ENCODE measurements around the gene TRPC4.
A peak's percentile ranks its signal among the peaks of the same experiment; 100 is the strongest.

Gene TRPC4

GRCh38 chr13:37706041-37706440, 163.5 kb downstream of the TRPC4 start:
- TF ChIP-seq CSRNP3 (CRISPR knock-in tag; IDR thresholded peaks at IDR 0.05) (no peak), GLIS3 (CRISPR knock-in tag; IDR thresholded peaks at IDR 0.05) (no peak), CSDC2 (CRISPR knock-in tag; IDR thresholded peaks at IDR 0.05) (no peak), ZC3H10 (CRISPR knock-in tag; IDR thresholded peaks at IDR 0.05) (no peak), ZFP30 (CRISPR knock-in tag; IDR thresholded peaks at IDR 0.05) (no peak), ZNF565 (CRISPR knock-in tag; conservative IDR thresholded peaks at IDR 0.05; ENCODE audit: low read depth) (no peak), ESRRG (CRISPR knock-in tag; IDR thresholded peaks at IDR 0.05) (no peak), ZFP3 (CRISPR knock-in tag; IDR thresholded peaks at IDR 0.05) (no peak), OSR1 (CRISPR knock-in tag; IDR thresholded peaks at IDR 0.05) (no peak), CREB5 (CRISPR knock-in tag; IDR thresholded peaks at IDR 0.05; ENCODE audit: low read depth) (no peak), TSHZ2 (CRISPR knock-in tag; IDR thresholded peaks at IDR 0.05) (no peak), POU6F1 (CRISPR knock-in tag; IDR thresholded peaks at IDR 0.05; ENCODE audit: borderline replicate concordance, low read depth) (no peak), ZNF8 (CRISPR knock-in tag; IDR thresholded peaks at IDR 0.05) (no peak), TCF4 (CRISPR knock-in tag; IDR thresholded peaks at IDR 0.05; ENCODE audit: borderline replicate concordance) (no peak), TOX (CRISPR knock-in tag; IDR thresholded peaks at IDR 0.05; ENCODE audit: borderline replicate concordance) (no peak), PPARA (CRISPR knock-in tag; IDR thresholded peaks at IDR 0.05; ENCODE audit: borderline replicate concordance) (no peak), BACH2 (CRISPR knock-in tag; IDR thresholded peaks at IDR 0.05; ENCODE audit: borderline replicate concordance) (no peak), SNAI2 (CRISPR knock-in tag; IDR thresholded peaks at IDR 0.05) (no peak), PATZ1 (CRISPR knock-in tag; IDR thresholded peaks at IDR 0.05; ENCODE audit: borderline replicate concordance) (no peak), RARB (CRISPR knock-in tag; IDR thresholded peaks at IDR 0.05) (no peak)
- no peak for ATAC-seq

- peak; percentile 73 for ATAC-seq
- TF ChIP-seq CSDC2 (CRISPR knock-in tag; IDR thresholded peaks at IDR 0.05): no peak
- TF ChIP-seq ZC3H10 (CRISPR knock-in tag; IDR thresholded peaks at IDR 0.05): no peak
- no peak for TF ChIP-seq RARB (CRISPR knock-in tag; IDR thresholded peaks at IDR 0.05)
- TF ChIP-seq ZFP3 (CRISPR knock-in tag; IDR thresholded peaks at IDR 0.05): no peak
- TF ChIP-seq ESRRG (CRISPR knock-in tag; IDR thresholded peaks at IDR 0.05): no peak
- TF ChIP-seq TOX (CRISPR knock-in tag; IDR thresholded peaks at IDR 0.05; ENCODE audit: borderline replicate concordance): no peak
- TF ChIP-seq ZFP30 (CRISPR knock-in tag; IDR thresholded peaks at IDR 0.05): no peak
- TF ChIP-seq PATZ1 (CRISPR knock-in tag; IDR thresholded peaks at IDR 0.05; ENCODE audit: borderline replicate concordance): no peak
- no peak for TF ChIP-seq CSRNP3 (CRISPR knock-in tag; IDR thresholded peaks at IDR 0.05)
- TF ChIP-seq ZNF70 (CRISPR knock-in tag; IDR thresholded peaks at IDR 0.05): no peak
These were observed 167.6 kb downstream of the TRPC4 start for GRCh38 chr13:37701972-37702371.

All from SK-N-SH treated with all-trans-retinoic acid at 6 μM for 48 hours (cell line).